ENCODE data around the gene P2RX2.
A peak's percentile ranks its signal among the peaks of the same experiment; 100 is the strongest.

P2RX2 gene

GRCh38 chr12:132631666-132632065 lies 13.1 kb downstream of the P2RX2 start:
- DNase-seq (ENCODE audit: low read depth in 1 of 2, low spot score in 1 of 2): no peak
- no peak for TF ChIP-seq JUND (IDR thresholded peaks at IDR 0.05; ENCODE audit: low read depth)
- in situ Hi-C loops (cut with HindIII; ENCODE audit: low pct_unique_long_range_greater_than_20kb, low sequenced_read_pairs): no loop called here

DNA sequence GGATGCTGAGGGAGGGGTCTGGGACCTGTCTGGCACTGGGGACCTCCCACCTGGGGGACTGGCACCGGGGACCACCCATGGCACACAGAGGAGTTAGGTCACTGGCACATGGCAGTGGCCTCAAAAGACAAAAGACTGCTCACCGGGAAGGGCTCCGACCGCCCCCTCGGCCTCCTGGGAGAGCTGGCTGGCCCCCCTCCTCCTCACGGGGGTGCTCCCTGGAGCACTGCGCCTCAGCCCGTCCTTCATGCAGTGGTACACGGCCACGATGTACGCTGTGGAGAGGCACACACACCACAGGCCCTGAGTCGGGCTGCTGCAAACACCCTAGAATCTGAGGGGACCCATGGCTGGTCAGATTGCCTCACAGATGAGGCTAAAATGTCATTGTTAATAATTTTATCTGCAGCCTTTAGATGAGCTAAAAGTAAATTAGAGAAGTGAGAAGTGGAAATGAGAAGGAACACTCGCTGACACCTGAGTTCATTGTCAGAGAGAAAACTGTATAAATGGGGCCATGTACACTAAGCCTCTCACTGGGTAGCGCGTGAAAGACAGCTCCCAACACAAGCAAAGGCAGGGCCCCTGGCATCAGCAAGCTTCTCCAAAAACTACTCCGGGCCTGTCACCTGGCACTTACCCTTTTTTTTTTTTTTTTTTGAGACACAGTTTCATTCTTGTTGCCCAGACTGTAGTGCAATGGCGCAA lies 14.1 kb downstream of the P2RX2 start:
- no peak for DNase-seq (ENCODE audit: low read depth in 1 of 2, low spot score in 1 of 2)
- in situ Hi-C loops (cut with HindIII; ENCODE audit: low pct_unique_long_range_greater_than_20kb, low sequenced_read_pairs): no loop called here
- no peak for TF ChIP-seq JUND (IDR thresholded peaks at IDR 0.05; ENCODE audit: low read depth)

DNA sequence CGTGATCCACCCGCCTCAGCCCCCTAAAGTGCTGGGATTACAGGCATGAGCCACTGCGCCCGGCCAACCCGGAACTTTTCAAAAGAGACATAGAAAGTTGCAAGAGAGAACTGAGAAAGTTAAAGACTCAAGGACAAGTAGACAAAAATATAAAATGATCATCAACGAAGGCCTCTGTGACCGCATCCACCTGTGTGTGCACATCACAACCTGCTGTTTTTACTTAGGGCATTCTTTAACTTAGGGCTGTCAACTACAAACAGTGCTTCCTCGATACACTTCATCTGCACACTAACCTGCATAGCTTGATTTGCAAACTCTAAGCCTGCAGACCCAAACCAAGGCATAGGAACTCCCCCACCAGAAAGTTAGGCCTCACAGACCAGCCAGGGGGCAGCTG lies 14.8 kb downstream of the P2RX2 start:
- DNase-seq (ENCODE audit: low read depth in 1 of 2, low spot score in 1 of 2): no peak
- no peak for TF ChIP-seq JUND (IDR thresholded peaks at IDR 0.05; ENCODE audit: low read depth)

DNA sequence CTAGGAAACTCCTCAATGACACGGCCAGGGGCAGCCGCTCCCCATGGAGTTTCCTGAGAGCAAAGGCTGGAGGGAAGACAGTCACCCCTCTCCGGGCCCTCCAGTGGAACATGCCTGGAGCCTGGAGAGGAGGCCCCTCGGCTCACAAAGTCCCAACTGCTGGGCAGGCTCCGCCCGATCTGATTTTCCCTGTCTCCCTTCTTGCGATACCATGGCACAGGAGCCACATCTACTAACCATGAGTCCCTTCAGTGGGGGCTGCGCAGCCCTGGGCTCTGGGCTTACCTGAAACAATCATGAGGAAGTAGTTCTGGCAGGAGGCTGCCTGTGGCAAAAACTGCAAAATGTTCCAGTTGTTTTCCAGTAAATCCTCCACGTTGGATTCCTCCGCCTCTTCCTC lies 15.3 kb downstream of the P2RX2 start:
- no peak for TF ChIP-seq JUND (IDR thresholded peaks at IDR 0.05; ENCODE audit: low read depth)
- no peak for DNase-seq (ENCODE audit: low read depth in 1 of 2, low spot score in 1 of 2)
- in situ Hi-C loops (cut with HindIII; ENCODE audit: low pct_unique_long_range_greater_than_20kb, low sequenced_read_pairs): no loop called here

More for the DNA sequence above, 14.8 kb downstream of the P2RX2 start:
- in situ Hi-C loops (cut with HindIII; ENCODE audit: low pct_unique_long_range_greater_than_20kb, low sequenced_read_pairs): no loop called here

DNA sequence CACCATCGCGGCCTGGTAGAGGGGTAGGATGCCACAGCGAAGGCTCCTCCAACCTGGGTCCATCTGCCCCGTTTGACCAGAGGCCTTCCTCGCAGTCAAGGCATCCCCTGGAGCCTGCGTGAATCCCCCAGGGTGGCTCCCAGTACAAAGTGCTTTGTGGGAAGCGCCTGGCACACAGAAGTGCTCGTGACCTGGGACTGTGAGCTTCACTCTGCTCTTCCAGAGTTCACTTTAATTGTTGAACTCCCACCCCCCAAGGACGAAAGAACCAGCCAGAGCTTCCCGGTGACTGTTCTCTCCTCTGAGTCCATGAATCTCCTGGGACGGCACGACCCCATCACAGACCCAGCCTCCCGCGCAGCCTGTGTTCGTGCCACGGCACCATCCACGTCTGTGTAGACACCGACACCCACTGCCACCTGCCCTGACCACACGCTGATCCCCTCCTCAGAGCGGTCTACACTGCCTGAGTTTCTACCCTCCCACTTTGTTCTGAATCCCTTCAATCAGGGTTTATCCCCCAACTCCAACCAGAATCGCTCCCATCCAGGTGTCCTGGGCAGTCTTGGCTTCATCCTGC lies 15.9 kb downstream of the P2RX2 start:
- DNase-seq (ENCODE audit: low read depth in 1 of 2, low spot score in 1 of 2): no peak
- in situ Hi-C loops (cut with HindIII; ENCODE audit: low pct_unique_long_range_greater_than_20kb, low sequenced_read_pairs): no loop called here
- TF ChIP-seq JUND (IDR thresholded peaks at IDR 0.05; ENCODE audit: low read depth): no peak

DNA sequence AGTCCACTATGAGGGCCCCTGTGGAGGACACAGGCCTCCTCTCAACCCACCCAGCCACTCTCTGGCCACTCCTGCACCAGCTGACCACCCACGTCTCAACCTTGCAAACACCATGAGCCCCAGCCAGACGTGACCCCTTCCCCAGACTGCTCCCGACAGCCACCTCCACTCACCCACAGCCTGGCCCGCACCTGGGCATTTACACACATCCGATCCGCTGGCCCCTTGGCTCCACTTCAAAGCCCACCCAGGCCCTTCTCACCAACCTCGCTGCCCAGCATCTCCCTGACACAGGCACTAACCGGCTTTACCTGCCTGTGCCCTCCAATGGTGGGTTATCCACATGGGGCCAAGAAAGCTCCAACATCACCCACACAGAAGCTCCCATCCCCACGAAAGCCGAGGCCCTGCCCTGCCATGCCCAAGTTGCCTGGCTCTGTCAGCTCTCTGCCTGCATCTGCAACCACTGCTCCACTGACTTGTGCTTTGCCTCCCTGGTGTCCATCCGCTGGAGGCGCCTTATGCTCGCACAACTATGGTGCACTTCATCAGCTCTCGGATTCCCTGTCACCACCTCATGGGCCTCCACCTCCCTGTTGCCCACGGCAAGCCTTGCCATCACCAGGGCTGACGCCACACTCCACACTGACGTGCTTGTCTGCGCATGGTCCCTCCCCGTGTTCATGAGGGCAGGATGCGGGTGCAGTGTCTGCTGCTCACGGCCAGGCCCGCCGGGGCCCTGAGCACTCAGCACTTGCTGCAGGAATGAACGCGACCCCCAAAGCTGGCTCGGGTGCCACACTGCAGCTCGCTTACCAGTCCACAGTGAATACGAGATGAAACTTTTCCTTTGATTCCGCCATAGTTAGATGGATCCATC lies 16.7 kb downstream of the P2RX2 start:
- TF ChIP-seq JUND (IDR thresholded peaks at IDR 0.05; ENCODE audit: low read depth): no peak
- no peak for DNase-seq (ENCODE audit: low read depth in 1 of 2, low spot score in 1 of 2)
- in situ Hi-C loops (cut with HindIII; ENCODE audit: low pct_unique_long_range_greater_than_20kb, low sequenced_read_pairs): no loop called here

DNA sequence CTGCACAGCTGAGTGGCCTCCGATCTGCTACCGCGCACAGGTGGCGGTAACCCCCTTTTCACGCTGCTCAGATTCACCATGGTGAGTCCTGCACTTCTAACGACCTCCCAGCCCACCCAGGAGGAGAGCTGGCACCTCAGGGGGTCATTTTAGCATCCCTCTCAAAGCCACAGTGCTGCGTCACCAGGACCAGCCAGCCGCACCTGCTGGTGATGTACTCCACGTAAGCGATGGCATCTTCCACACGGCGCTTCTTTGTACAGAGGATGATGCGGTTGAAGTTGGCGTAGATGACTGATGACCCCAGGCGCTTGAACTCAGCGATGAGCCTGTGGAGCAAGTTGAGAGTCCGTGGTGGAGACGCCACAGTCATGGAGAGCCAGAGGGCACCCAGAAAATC lies 19.2 kb downstream of the P2RX2 start:
- in situ Hi-C loops (cut with HindIII; ENCODE audit: low pct_unique_long_range_greater_than_20kb, low sequenced_read_pairs): no loop called here
- TF ChIP-seq JUND (IDR thresholded peaks at IDR 0.05; ENCODE audit: low read depth): no peak
- DNase-seq (ENCODE audit: low read depth in 1 of 2, low spot score in 1 of 2): no peak

GRCh38 chr12:132638541-132639408 lies 20.2 kb downstream of the P2RX2 start:
- in situ Hi-C loops (cut with HindIII; ENCODE audit: low pct_unique_long_range_greater_than_20kb, low sequenced_read_pairs): no loop called here
- no peak for TF ChIP-seq JUND (IDR thresholded peaks at IDR 0.05; ENCODE audit: low read depth)
- DNase-seq (ENCODE audit: low read depth in 1 of 2, low spot score in 1 of 2): peak; percentile 77 to 87

- DNase-seq (ENCODE audit: low read depth in 1 of 2, low spot score in 1 of 2): no peak
- in situ Hi-C loops (cut with HindIII; ENCODE audit: low pct_unique_long_range_greater_than_20kb, low sequenced_read_pairs): no loop called here
- no peak for TF ChIP-seq JUND (IDR thresholded peaks at IDR 0.05; ENCODE audit: low read depth)
Measured at GRCh38 chr12:132639956-132640520, 21.5 kb downstream of the P2RX2 start.

DNA sequence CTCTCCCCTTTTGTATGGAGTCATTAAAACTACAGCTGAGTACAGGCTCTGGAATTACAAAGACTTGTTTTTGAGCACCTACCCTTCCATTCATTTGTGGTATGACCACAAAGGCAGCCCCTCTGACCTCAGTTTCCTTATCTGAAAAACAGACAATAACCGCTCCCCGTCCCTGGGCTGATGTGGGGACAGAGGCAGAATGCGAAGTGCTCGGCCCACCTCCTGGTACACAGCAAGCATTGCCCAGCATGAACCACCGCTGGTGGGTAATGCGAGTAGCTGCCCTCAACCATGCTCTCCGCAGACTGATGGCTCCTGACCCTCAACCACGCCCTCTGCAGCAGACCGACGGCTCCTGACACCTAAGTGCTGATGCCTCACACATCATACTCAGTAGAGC lies 22.4 kb downstream of the P2RX2 start:
- no peak for DNase-seq (ENCODE audit: low read depth in 1 of 2, low spot score in 1 of 2)
- in situ Hi-C loops (cut with HindIII; ENCODE audit: low pct_unique_long_range_greater_than_20kb, low sequenced_read_pairs): no loop called here
- TF ChIP-seq JUND (IDR thresholded peaks at IDR 0.05; ENCODE audit: low read depth): no peak

DNA sequence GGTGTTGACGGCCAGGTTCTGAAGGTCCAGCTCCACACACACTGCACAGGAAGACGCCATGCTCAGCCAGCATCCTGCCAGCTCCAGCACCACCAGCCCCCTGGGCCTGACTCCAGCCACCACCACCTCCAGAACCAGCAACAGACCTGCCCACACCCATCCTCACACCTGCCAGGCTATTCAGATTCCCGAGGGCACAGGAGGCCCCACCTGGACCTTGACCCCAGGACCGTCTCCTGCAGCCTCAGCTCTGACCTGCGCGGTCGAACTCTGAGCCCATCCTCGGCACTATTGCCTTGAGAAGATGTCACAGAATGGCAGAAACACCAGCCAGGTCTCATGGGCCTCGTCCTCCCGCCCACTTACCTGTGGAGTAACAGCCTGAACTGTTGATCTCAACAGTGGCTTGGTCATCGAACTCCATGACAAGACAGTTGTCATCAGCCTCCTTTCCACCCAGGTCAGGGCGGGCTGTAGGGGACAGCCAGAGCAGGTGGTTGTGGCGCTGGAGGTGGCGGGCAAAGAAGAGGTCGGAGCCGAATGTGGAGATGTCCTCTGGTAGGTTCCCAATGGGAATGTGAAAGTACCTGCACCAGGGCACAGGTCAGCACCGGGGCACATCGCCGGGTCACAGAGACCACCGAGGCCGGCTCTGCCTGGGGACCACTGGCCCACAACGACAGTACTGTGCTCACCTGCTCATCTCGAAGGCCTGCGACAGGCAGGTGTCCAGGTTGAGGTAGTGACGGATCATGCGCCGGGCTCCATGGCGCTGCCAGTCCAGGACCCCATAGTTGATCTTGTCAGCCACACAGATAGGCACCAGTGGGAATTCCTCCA lies 23.5 kb downstream of the P2RX2 start:
- in situ Hi-C loops (cut with HindIII; ENCODE audit: low pct_unique_long_range_greater_than_20kb, low sequenced_read_pairs): no loop called here
- no peak for TF ChIP-seq JUND (IDR thresholded peaks at IDR 0.05; ENCODE audit: low read depth)
- DNase-seq (ENCODE audit: low read depth in 1 of 2, low spot score in 1 of 2): no peak

Measured in T47D (cell line).